Stomach (tissue), 4 donors: ENCODE results near the gene OR51B2.

Experiments
- CTCF ChIP-seq, 7 experiments: fragments of 450-650 bp in 4 of 7; fragments of 200-600 bp in 3 of 7; sonication (generic) in 3 of 7; IDR thresholded peaks; one replicate each; pipeline ENCODE4 v1.5.1; 2016 to 2019; ENCODE audit warnings: antibody characterized with exemption in 7 of 7, control low read depth in 2 of 7, mild to moderate bottlenecking in 1 of 7
- EP300 ChIP-seq: sonication (generic); formaldehyde crosslinking; IDR thresholded peaks from one replicate; pipeline ENCODE4 v1.6.1; 2017; ENCODE audit warnings: antibody characterized with exemption
- POLR2AphosphoS5 ChIP-seq, 3 donors: sonication (generic); formaldehyde crosslinking; IDR thresholded peaks; one replicate each; pipeline ENCODE4 v1.6.1; 2016; ENCODE audit warnings: antibody characterized with exemption in 3 of 3

- TF ChIP-seq CTCF (IDR thresholded peaks at IDR 0.05) (no peak), POLR2AphosphoS5 (IDR thresholded peaks at IDR 0.05) (no peak), EP300 (no peak)
Observed at GRCh38 chr11:5317292-5317691, 6.8 kb downstream of the OR51B2 start.
